ENCODE results near the gene CHRNA5. TPM values are rescaled to one million over a fixed set of nuclear protein-coding genes. Genes with fewer than 3 reads are reported as not detected.
"Not testable (repeated sequence)": the region's sequence is repeated elsewhere in the genome, so short reads cannot be mapped to it uniquely, and the experiment has no call there.

Gene CHRNA5
- polyA plus RNA-seq: 1 to 10 TPM; 1.5 to 2.3 TPM

DNA sequence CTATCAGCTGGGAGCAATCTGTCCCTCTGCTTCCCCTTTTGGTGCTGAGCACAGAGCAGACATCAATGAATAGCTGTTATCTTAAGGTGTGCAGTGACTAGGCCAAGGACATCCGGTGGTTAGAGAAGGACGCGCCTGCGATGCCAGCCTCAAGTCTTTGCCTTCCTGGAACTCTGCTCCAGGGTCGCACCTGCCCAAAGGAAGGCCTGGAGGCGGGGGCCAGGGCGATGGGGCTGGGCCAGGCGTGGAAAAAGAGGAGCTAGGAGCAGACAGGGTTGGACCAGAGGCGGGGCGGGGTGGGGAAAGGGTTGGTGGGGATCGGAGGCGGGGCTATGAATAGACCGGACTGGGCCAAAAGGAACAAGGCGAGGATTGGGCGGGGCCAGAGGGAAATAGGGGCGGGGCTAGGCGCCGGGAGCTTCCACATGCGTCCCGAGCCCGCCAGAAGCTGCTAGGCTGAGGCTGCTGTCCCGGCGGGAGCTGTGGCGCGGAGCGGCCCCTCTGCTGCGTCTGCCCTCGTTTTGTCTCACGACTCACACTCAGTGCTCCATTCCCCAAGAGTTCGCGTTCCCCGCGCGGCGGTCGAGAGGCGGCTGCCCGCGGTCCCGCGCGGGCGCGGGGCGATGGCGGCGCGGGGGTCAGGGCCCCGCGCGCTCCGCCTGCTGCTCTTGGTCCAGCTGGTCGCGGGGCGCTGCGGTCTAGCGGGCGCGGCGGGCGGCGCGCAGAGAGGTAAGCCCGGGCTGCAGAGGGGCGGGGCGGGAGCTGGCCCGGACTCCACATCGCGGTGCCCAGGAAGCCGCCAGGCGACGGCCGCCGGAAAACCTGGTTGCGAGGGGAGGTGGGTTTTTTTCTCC, at the start of gene CHRNA5:
CHRNA5 (plus strand) TSS at position 424 of the 854 bp plus-strand sequence; CDS start at position 624, 200 bp downstream.
- H3K27me3 ChIP-seq (ENCODE audit: control insufficient read depth in 1 of 2, insufficient read depth in 2 of 2, low read length in 2 of 2): no peaks in the 10 kb centered on the region
- no peaks in the 10 kb centered on the region for H3K36me3 ChIP-seq (ENCODE audit: control insufficient read depth in 2 of 2, insufficient read depth in 2 of 2, low read length in 1 of 2)
- peak within 1 kb of the TSS; percentile 63 to 67 for H3K4me3 ChIP-seq (ENCODE audit: low read depth in 1 of 2, low read length in 2 of 2)
- H3K9me3 ChIP-seq (ENCODE audit: control insufficient read depth in 2 of 2, insufficient read depth in 1 of 2, low read depth in 1 of 2, low read length in 1 of 2): no peaks in the 10 kb centered on the region
- peak within 1 kb of the TSS; percentile 27 to 45 for H3K27ac ChIP-seq (ENCODE audit: low read depth in 2 of 2, low read length in 1 of 2)
- WGBS, 2 donors: 0 to 1% methylated on average over 72 to 75 of the region's 75 CpGs
- peaks cover 0 to 3% of the 10 kb centered on the region in 2 donors for H3K4me1 ChIP-seq (ENCODE audit: control insufficient read depth in 2 of 2, insufficient read depth in 2 of 2, low read length in 1 of 2)

DNA sequence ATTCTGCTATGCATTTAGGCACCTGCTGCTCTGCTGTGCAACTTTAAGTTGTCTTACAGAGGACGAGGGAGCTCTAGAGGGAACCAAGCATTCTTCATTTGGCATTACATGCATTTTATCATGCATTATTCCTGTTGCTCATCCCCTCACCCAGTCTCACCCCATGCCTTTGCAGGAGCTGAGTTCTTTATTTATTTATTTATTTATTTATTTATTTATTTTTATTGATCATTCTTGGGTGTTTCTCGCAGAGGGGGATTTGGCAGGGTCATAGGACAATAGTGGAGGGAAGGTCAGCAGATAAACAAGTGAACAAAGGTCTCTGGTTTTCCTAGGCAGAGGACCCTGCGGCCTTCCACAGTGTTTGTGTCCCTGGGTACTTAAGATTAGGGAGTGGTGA, 45.3 kb upstream of the CHRNA5 start:
- not testable (repeated sequence) for H3K36me3 ChIP-seq (ENCODE audit: control insufficient read depth in 2 of 2, insufficient read depth in 2 of 2, low read length in 1 of 2); H3K9me3 ChIP-seq (ENCODE audit: control insufficient read depth in 2 of 2, insufficient read depth in 1 of 2, low read depth in 1 of 2, low read length in 1 of 2); H3K4me3 ChIP-seq (ENCODE audit: low read depth in 1 of 2, low read length in 2 of 2); H3K27ac ChIP-seq (ENCODE audit: low read depth in 2 of 2, low read length in 1 of 2); H3K4me1 ChIP-seq (ENCODE audit: control insufficient read depth in 2 of 2, insufficient read depth in 2 of 2, low read length in 1 of 2); H3K27me3 ChIP-seq (ENCODE audit: control insufficient read depth in 1 of 2, insufficient read depth in 2 of 2, low read length in 2 of 2)
- WGBS, 2 donors: 92 to 93% methylated on average over 2 of the region's 3 CpGs

DNA sequence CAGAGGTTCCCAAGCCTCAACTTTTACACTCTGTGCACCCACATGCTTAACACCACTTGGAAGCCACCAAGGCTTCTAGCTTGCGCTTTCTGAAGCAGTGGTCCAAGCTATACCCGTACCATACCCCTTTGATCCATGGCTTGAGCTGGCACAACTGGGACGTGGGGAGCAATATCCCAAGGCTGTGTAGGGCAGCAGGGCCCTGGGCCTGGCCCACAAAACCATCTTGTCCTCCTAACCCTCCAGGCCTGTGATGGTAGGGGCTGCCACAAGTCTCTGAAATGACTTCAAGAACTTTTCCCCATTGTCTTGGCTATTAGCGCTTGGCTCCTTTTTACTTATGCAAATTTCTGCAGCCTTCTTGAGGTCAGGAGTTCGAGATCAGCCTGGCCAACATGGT, 41.1 kb upstream of the CHRNA5 start:
- no peaks in the 10 kb centered on the region for H3K27me3 ChIP-seq (ENCODE audit: control insufficient read depth in 1 of 2, insufficient read depth in 2 of 2, low read length in 2 of 2)
- H3K4me3 ChIP-seq (ENCODE audit: low read depth in 1 of 2, low read length in 2 of 2): no peak overlapping the region
- no peaks in the 10 kb centered on the region for H3K36me3 ChIP-seq (ENCODE audit: control insufficient read depth in 2 of 2, insufficient read depth in 2 of 2, low read length in 1 of 2)
- H3K9me3 ChIP-seq (ENCODE audit: control insufficient read depth in 2 of 2, insufficient read depth in 1 of 2, low read depth in 1 of 2, low read length in 1 of 2): no peaks in the 10 kb centered on the region
- WGBS, 2 donors: 88 to 93% methylated on average over 5 of the region's 5 CpGs
- H3K27ac ChIP-seq (ENCODE audit: low read depth in 2 of 2, low read length in 1 of 2): no peak overlapping the region
- no peaks in the 10 kb centered on the region for H3K4me1 ChIP-seq (ENCODE audit: control insufficient read depth in 2 of 2, insufficient read depth in 2 of 2, low read length in 1 of 2)

DNA sequence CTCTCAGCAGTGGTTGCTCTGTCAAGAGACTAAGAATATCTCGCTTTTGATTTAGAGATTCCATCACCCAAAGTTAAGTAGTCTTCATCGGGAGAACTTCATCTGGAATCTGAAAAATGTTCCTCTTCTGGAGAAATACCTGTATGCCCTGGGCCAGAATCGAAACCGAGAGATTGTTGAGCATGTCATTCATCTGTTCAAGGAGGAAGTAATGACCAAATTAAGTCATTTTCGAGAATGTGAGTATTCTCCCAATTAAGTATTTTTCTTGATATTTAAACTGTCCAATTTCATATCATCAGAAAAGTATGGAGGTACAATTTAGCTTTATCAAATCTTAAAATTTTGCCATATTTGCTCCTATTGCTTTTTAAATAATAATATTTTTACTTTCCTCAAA, 38.0 kb upstream of the CHRNA5 start:
- H3K27ac ChIP-seq (ENCODE audit: low read depth in 2 of 2, low read length in 1 of 2): no peak overlapping the region
- no peaks in the 10 kb centered on the region for H3K27me3 ChIP-seq (ENCODE audit: control insufficient read depth in 1 of 2, insufficient read depth in 2 of 2, low read length in 2 of 2)
- no peaks in the 10 kb centered on the region for H3K9me3 ChIP-seq (ENCODE audit: control insufficient read depth in 2 of 2, insufficient read depth in 1 of 2, low read depth in 1 of 2, low read length in 1 of 2)
- H3K4me1 ChIP-seq (ENCODE audit: control insufficient read depth in 2 of 2, insufficient read depth in 2 of 2, low read length in 1 of 2): no peaks in the 10 kb centered on the region
- WGBS, 2 donors: 91 to 95% methylated on average over 5 of the region's 5 CpGs
- no peaks in the 10 kb centered on the region for H3K36me3 ChIP-seq (ENCODE audit: control insufficient read depth in 2 of 2, insufficient read depth in 2 of 2, low read length in 1 of 2)
- no peak overlapping the region for H3K4me3 ChIP-seq (ENCODE audit: low read depth in 1 of 2, low read length in 2 of 2)

DNA sequence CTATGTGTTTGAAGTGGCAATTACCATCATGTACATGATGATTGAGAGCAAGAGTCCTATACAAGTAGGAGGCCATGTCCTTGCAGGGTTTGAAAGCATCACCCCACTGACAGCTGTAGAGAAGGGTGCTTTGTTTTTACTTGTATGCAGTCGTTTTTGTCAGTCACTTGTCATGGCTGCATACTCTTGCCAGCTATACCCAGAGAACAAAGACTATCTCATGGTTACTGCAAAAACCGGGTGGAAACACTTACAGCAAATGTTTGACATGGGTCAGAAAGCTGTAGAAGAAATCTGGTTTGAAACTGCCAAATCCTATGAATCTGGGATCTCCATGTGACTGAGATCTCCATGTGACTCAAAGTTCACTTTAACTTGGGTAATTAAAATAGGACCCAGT, 32.0 kb upstream of the CHRNA5 start:
- H3K4me3 ChIP-seq (ENCODE audit: low read depth in 1 of 2, low read length in 2 of 2): no peak overlapping the region
- H3K9me3 ChIP-seq (ENCODE audit: control insufficient read depth in 2 of 2, insufficient read depth in 1 of 2, low read depth in 1 of 2, low read length in 1 of 2): no peaks in the 10 kb centered on the region
- H3K4me1 ChIP-seq (ENCODE audit: control insufficient read depth in 2 of 2, insufficient read depth in 2 of 2, low read length in 1 of 2): no peaks in the 10 kb centered on the region
- H3K36me3 ChIP-seq (ENCODE audit: control insufficient read depth in 2 of 2, insufficient read depth in 2 of 2, low read length in 1 of 2): no peaks in the 10 kb centered on the region
- 48 to 51% methylated on average over 2 of the region's 2 CpGs for WGBS, 2 donors
- no peaks in the 10 kb centered on the region for H3K27me3 ChIP-seq (ENCODE audit: control insufficient read depth in 1 of 2, insufficient read depth in 2 of 2, low read length in 2 of 2)
- H3K27ac ChIP-seq (ENCODE audit: low read depth in 2 of 2, low read length in 1 of 2): no peak overlapping the region

DNA sequence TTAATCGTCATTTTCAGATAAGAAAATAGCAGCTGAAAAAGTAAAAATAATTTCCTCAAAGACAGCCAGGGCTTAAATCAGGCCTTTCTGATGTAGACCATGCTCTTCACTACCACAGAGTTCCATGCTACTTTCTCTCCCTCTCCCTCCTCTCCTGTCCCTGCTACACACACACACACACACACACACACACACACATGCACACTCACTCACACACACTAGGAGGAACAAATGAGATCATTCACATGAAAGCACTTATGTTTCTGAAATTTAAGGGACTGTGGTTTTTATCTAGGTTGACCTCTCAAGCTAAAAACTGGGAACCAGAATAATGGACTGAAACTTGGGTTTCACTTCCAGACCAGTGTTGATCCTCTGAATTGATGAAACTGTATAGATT, 29.2 kb upstream of the CHRNA5 start:
- Histone ChIP-seq H3K36me3 (ENCODE audit: control insufficient read depth in 2 of 2, insufficient read depth in 2 of 2, low read length in 1 of 2) (no peaks in the 10 kb centered on the region), H3K9me3 (ENCODE audit: control insufficient read depth in 2 of 2, insufficient read depth in 1 of 2, low read depth in 1 of 2, low read length in 1 of 2) (no peaks in the 10 kb centered on the region), H3K27me3 (ENCODE audit: control insufficient read depth in 1 of 2, insufficient read depth in 2 of 2, low read length in 2 of 2) (no peaks in the 10 kb centered on the region), H3K4me3 (ENCODE audit: low read depth in 1 of 2, low read length in 2 of 2) (no peak overlapping the region), H3K27ac (ENCODE audit: low read depth in 2 of 2, low read length in 1 of 2) (no peak overlapping the region), H3K4me1 (ENCODE audit: control insufficient read depth in 2 of 2, insufficient read depth in 2 of 2, low read length in 1 of 2) (no peaks in the 10 kb centered on the region)
- 95 to 96% methylated on average over 1 of the region's 1 CpG for WGBS, 2 donors

DNA sequence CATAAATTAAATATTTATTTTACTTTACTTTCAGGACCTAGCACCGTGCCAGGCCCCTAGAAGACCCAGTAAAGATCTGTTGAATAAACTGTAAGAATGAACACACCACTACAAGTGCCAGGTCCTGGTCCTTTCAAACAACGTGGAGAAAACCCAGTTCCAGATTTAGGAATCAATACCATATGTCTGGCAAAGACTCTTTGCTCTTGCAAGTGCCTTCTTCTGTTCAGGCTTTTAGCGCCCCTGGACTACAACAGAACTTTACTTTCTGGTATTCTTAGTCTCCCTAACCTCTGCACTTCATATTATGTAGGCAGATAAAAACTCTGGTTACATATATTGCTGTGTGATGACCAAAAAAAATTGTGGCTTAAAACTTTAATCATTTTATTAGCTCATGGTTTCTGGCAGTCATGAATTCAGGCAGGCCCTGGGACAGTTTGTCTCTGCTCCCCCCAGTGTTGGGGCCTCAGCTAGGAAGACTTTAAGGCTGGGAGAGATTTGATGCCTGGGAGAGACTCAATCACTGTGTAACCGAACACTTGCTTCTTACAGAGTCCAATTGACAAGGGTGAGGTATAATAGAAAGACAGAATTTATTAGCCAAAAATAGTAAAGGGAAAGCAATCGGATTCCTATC, 27.9 kb upstream of the CHRNA5 start:
- 80 to 83% methylated on average over 5 of the region's 5 CpGs for WGBS, 2 donors
- no peaks in the 10 kb centered on the region for H3K36me3 ChIP-seq (ENCODE audit: control insufficient read depth in 2 of 2, insufficient read depth in 2 of 2, low read length in 1 of 2)
- H3K9me3 ChIP-seq (ENCODE audit: control insufficient read depth in 2 of 2, insufficient read depth in 1 of 2, low read depth in 1 of 2, low read length in 1 of 2): no peaks in the 10 kb centered on the region
- no peaks in the 10 kb centered on the region for H3K4me1 ChIP-seq (ENCODE audit: control insufficient read depth in 2 of 2, insufficient read depth in 2 of 2, low read length in 1 of 2)
- H3K4me3 ChIP-seq (ENCODE audit: low read depth in 1 of 2, low read length in 2 of 2): no peak overlapping the region
- no peaks in the 10 kb centered on the region for H3K27me3 ChIP-seq (ENCODE audit: control insufficient read depth in 1 of 2, insufficient read depth in 2 of 2, low read length in 2 of 2)
- no peak overlapping the region for H3K27ac ChIP-seq (ENCODE audit: low read depth in 2 of 2, low read length in 1 of 2)

DNA sequence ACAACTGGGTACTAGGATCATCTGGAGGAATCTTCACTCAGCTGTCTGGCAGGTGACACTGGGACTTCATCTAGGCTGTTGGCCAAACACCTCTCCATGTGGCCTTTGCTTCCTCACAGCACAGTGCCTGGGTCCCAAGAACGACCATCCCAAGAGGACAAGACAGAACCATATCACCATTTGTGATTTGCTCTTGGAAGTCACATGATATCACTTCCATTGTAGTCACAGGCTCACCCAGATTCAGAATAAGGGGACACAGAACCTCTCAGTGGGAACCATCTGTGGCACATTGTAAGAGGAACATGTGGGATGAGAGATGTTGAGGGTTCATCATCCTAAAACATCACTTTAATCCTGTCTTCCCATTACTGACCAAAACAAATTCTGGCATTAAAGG, 27.0 kb upstream of the CHRNA5 start:
- Histone ChIP-seq H3K9me3 (ENCODE audit: control insufficient read depth in 2 of 2, insufficient read depth in 1 of 2, low read depth in 1 of 2, low read length in 1 of 2) (no peaks in the 10 kb centered on the region), H3K27ac (ENCODE audit: low read depth in 2 of 2, low read length in 1 of 2) (no peak overlapping the region), H3K4me3 (ENCODE audit: low read depth in 1 of 2, low read length in 2 of 2) (no peak overlapping the region), H3K27me3 (ENCODE audit: control insufficient read depth in 1 of 2, insufficient read depth in 2 of 2, low read length in 2 of 2) (no peaks in the 10 kb centered on the region), H3K4me1 (ENCODE audit: control insufficient read depth in 2 of 2, insufficient read depth in 2 of 2, low read length in 1 of 2) (peaks cover 0 to 2% of the 10 kb centered on the region in 2 donors), H3K36me3 (ENCODE audit: control insufficient read depth in 2 of 2, insufficient read depth in 2 of 2, low read length in 1 of 2) (peaks cover 0 to 2% of the 10 kb centered on the region in 2 donors)
- WGBS, 2 donors: 78 to 83% methylated on average over 1 of the region's 1 CpG

DNA sequence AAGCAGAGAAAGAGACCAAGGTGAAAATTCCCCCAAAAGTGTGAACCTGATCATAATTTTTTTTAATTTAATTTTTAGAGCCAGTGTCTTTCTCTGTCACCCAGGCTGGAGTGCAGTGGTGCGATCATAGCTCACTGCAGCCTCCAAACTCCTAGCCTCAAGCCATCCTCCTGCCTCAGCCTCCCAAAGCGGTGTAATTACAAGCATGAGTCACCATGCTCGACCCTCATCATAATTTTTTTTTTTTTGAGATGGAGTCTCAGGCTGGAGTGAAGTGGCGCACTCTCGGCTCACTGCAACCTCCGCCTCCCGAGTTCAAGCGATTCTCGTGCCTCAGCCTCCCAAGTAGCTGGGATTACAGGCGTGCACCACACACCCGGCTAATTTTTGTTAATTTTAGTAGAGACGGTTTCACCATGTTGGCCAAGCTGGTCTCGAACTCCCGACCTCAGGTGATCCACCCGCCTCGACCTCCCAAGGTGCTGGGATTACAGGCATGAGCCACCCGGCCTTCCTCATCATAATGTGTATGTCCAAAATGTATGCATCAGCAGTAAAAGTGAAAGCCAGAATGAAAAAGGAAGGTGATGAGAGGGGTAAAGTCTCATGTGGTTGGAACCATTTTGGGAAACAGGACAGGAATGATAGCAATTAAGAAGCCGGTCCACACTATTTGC, 25.7 kb upstream of the CHRNA5 start:
- Histone ChIP-seq H3K4me3 (ENCODE audit: low read depth in 1 of 2, low read length in 2 of 2) (peak overlapping the region; percentile 81 to 85), H3K27ac (ENCODE audit: low read depth in 2 of 2, low read length in 1 of 2) (peak overlapping the region; percentile 94 to 99)
- H3K36me3 ChIP-seq (ENCODE audit: control insufficient read depth in 2 of 2, insufficient read depth in 2 of 2, low read length in 1 of 2); H3K27me3 ChIP-seq (ENCODE audit: control insufficient read depth in 1 of 2, insufficient read depth in 2 of 2, low read length in 2 of 2); H3K4me1 ChIP-seq (ENCODE audit: control insufficient read depth in 2 of 2, insufficient read depth in 2 of 2, low read length in 1 of 2); H3K9me3 ChIP-seq (ENCODE audit: control insufficient read depth in 2 of 2, insufficient read depth in 1 of 2, low read depth in 1 of 2, low read length in 1 of 2): not testable (repeated sequence)
- 72 to 76% methylated on average over 18 of the region's 18 CpGs for WGBS, 2 donors
